ENCODE measurements around the gene IMMP2L. TPM values are rescaled to one million over a fixed set of nuclear protein-coding genes. Genes with fewer than 3 reads are reported as not detected.

Gene IMMP2L
- total RNA-seq, 2 donors from 2014 or later: 10.5 to 17.4 TPM

DNA sequence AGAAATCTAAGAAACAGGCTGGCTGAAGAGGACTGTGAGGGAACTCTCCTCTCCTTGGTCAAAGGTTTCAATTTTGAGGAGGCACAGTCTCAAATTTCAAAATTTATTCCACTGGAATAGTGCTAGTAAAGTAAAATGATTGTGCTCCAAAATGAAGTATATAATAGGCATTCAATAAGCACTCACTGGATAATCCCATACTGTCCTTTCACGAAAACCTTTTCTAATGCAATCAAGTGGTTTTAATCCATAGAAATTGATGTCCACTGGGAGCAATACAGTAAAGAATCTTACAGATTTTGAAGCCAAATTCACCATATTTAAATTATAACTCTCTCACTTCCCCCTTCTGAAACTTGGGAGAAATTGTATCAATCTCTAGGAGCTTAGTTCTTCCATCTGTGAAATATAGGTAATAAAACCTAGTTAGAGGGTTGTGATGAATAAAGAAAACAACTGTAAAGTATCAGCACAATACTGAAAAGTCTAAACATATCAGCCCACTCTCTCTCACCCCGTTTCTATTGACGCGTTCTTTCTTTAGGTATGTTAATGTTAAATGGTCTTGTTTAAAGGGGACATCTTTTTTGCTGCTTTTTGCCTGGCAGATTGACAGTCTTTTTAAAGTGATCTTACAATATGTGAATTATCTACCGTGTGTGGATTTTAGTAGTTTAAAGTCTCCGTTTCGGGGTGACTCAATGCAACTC is 512.2 kb downstream of the IMMP2L start:
- intact Hi-C loops (cut with DNase I): no loop called here
- Histone ChIP-seq H3K36me3 (replicated peaks in 1 of 2; ENCODE audit: insufficient read depth in 1 of 2, low read depth in 2 of 2) (no peaks in the 10 kb centered on the region), H3K27me3 (no peaks in the 10 kb centered on the region), H3K4me1 (no peaks in the 10 kb centered on the region), H3K4me3 (no peak overlapping the region), H3K9me3 (no peaks in the 10 kb centered on the region), H3K27ac (no peak overlapping the region)
- no peak for TF ChIP-seq POLR2A (IDR thresholded peaks at IDR 0.05)
- 75 to 81% methylated on average over 7 of the region's 7 CpGs for WGBS, 2 donors
- ATAC-seq (no peak), DNase-seq (no peak)

DNA sequence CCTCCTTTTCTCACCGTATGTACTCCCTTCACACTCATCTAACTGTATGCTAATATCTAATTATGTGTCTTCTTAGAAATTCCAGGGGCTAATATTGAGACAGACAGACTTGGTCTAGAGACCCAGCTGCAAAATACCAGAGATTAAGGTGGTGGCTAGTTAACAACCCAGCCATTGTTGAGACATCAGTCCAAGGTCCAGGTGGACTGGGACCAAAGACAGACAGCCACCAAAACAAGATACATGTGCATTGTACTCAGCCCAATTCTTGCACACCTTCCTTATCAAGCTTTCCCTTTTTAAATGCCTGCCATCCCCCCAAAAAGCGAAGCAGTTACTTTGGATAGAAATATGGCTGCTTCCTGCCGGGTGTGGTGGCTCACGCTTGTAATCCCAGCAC is 514.7 kb downstream of the IMMP2L start:
- ATAC-seq (no peak), DNase-seq (no peak)
- H3K36me3 ChIP-seq (replicated peaks in 1 of 2; ENCODE audit: insufficient read depth in 1 of 2, low read depth in 2 of 2): no peaks in the 10 kb centered on the region
- no peak overlapping the region for H3K27ac ChIP-seq
- 90 to 96% methylated on average over 4 of the region's 4 CpGs for WGBS, 2 donors
- TF ChIP-seq, protein P1, sequence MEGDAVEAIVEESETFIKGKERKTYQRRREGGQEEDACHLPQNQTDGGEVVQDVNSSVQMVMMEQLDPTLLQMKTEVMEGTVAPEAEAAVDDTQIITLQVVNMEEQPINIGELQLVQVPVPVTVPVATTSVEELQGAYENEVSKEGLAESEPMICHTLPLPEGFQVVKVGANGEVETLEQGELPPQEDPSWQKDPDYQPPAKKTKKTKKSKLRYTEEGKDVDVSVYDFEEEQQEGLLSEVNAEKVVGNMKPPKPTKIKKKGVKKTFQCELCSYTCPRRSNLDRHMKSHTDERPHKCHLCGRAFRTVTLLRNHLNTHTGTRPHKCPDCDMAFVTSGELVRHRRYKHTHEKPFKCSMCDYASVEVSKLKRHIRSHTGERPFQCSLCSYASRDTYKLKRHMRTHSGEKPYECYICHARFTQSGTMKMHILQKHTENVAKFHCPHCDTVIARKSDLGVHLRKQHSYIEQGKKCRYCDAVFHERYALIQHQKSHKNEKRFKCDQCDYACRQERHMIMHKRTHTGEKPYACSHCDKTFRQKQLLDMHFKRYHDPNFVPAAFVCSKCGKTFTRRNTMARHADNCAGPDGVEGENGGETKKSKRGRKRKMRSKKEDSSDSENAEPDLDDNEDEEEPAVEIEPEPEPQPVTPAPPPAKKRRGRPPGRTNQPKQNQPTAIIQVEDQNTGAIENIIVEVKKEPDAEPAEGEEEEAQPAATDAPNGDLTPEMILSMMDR (IDR thresholded peaks at IDR 0.05): no peak
- TF ChIP-seq POLR2A (IDR thresholded peaks at IDR 0.05): no peak
- H3K27me3 ChIP-seq: no peaks in the 10 kb centered on the region
- no peaks in the 10 kb centered on the region for H3K9me3 ChIP-seq
- intact Hi-C loops (cut with DNase I): no loop called here
- H3K4me1 ChIP-seq: peaks cover 5% of the 10 kb centered on the region
- H3K4me3 ChIP-seq: no peak overlapping the region

- TF ChIP-seq, protein P1 (IDR thresholded peaks at IDR 0.05): no peak
- TF ChIP-seq POLR2A (IDR thresholded peaks at IDR 0.05): no peak
- Histone ChIP-seq H3K4me3 (no peak overlapping the region), H3K27ac (no peak overlapping the region), H3K9me3 (no peaks in the 10 kb centered on the region), H3K4me1 (peaks cover 5% of the 10 kb centered on the region), H3K27me3 (no peaks in the 10 kb centered on the region), H3K36me3 (replicated peaks in 1 of 2; ENCODE audit: insufficient read depth in 1 of 2, low read depth in 2 of 2) (no peaks in the 10 kb centered on the region)
- intact Hi-C loops (cut with DNase I): no loop called here
- ATAC-seq: no peak
- DNase-seq: peak in 1 of 4 donors; percentile 3
Observed at GRCh38 chr7:111045449-111045848, 516.8 kb downstream of the IMMP2L start.

DNA sequence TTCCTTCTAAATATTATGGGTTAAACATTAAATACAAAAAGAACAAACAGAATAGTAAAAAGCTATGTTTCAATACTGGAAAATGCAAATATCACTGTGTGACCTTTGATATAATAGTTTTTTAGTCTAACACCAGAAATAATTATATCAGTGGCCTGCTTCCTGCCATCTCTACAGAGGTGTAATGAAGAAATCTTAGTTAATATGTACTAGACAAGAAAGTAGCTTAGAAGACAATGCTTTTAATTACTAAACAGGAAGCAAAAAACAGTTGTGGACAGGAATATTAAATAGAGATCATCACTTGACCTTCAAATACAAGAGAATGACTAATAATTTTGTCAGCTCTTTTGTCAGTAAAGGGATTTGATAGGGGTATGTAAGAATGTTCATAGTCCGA is 518.7 kb downstream of the IMMP2L start:
- Histone ChIP-seq H3K9me3 (no peaks in the 10 kb centered on the region), H3K4me1 (peaks cover 5% of the 10 kb centered on the region), H3K27ac (no peak overlapping the region), H3K36me3 (replicated peaks in 1 of 2; ENCODE audit: insufficient read depth in 1 of 2, low read depth in 2 of 2) (no peaks in the 10 kb centered on the region), H3K27me3 (no peaks in the 10 kb centered on the region), H3K4me3 (no peak overlapping the region)
- TF ChIP-seq POLR2A (IDR thresholded peaks at IDR 0.05): no peak
- TF ChIP-seq, protein P1 (IDR thresholded peaks at IDR 0.05): no peak
- ATAC-seq (no peak), DNase-seq (no peak)
- 84 to 90% methylated on average over 1 of the region's 1 CpG for WGBS, 2 donors
- intact Hi-C loops (cut with DNase I): no loop called here

- no peaks in the 10 kb centered on the region for H3K27me3 ChIP-seq
- no peak overlapping the region for H3K4me3 ChIP-seq
- peaks cover 5% of the 10 kb centered on the region for H3K4me1 ChIP-seq
- no peak overlapping the region for H3K27ac ChIP-seq
- WGBS, 2 donors: 87 to 92% methylated on average over 2 of the region's 2 CpGs
- ATAC-seq: no peak
- intact Hi-C loops (cut with DNase I): no loop called here
- no peaks in the 10 kb centered on the region for H3K36me3 ChIP-seq (replicated peaks in 1 of 2; ENCODE audit: insufficient read depth in 1 of 2, low read depth in 2 of 2)
- DNase-seq: no peak
- H3K9me3 ChIP-seq: no peaks in the 10 kb centered on the region
- no peak for TF ChIP-seq POLR2A (IDR thresholded peaks at IDR 0.05)
- TF ChIP-seq, protein P1 (IDR thresholded peaks at IDR 0.05): no peak
Observed at GRCh38 chr7:111042842-111043241, 519.5 kb downstream of the IMMP2L start.

Measured in body of pancreas (tissue), 4 donors.